ENCODE results near the gene TM9SF4.
"Not testable (repeated sequence)": the region's sequence is repeated elsewhere in the genome, so short reads cannot be mapped to it uniquely, and the experiment has no call there.

TM9SF4 gene

GRCh38 chr20:32089637-32090362 lies 19.7 kb upstream of the TM9SF4 start:
- DNase-seq (ENCODE audit: low read depth, low spot score) = no peak

- peak; percentile 39 for DNase-seq (ENCODE audit: low read depth, low spot score)
These were observed 17.6 kb upstream of the TM9SF4 start for GRCh38 chr20:32091888-32092346.

GRCh38 chr20:32098786-32099185 lies 10.7 kb upstream of the TM9SF4 start:
- no peak for DNase-seq (ENCODE audit: low read depth, low spot score)

- DNase-seq (ENCODE audit: low read depth, low spot score) = no peak
These were observed 611 bp upstream of the TM9SF4 start for GRCh38 chr20:32108814-32109391.

GRCh38 chr20:32110173-32110704 lies 725 bp downstream of the TM9SF4 start:
- no peak for DNase-seq (ENCODE audit: low read depth, low spot score)

GRCh38 chr20:32110727-32111126 lies 1.2 kb downstream of the TM9SF4 start:
- DNase-seq (ENCODE audit: low read depth, low spot score) = no peak

GRCh38 chr20:32111156-32111686 lies 1.7 kb downstream of the TM9SF4 start:
- no peak for DNase-seq (ENCODE audit: low read depth, low spot score)

- DNase-seq (ENCODE audit: low read depth, low spot score) = no peak
These were observed 2.2 kb downstream of the TM9SF4 start for GRCh38 chr20:32111753-32112152.

- DNase-seq (ENCODE audit: low read depth, low spot score) = no peak
These were observed 3.3 kb downstream of the TM9SF4 start for GRCh38 chr20:32112841-32113240.

GRCh38 chr20:32113591-32114260 lies 4.2 kb downstream of the TM9SF4 start:
- no peak for DNase-seq (ENCODE audit: low read depth, low spot score)

- DNase-seq (ENCODE audit: low read depth, low spot score) = no peak
These were observed 4.9 kb downstream of the TM9SF4 start for GRCh38 chr20:32114305-32114960.

- DNase-seq (ENCODE audit: low read depth, low spot score) = no peak
These were observed 5.8 kb downstream of the TM9SF4 start for GRCh38 chr20:32115211-32115767.

GRCh38 chr20:32116079-32116521 lies 6.6 kb downstream of the TM9SF4 start:
- DNase-seq (ENCODE audit: low read depth, low spot score) = no peak

GRCh38 chr20:32116796-32117195 lies 7.3 kb downstream of the TM9SF4 start:
- DNase-seq (ENCODE audit: low read depth, low spot score) = not testable (repeated sequence)

GRCh38 chr20:32118427-32118826 lies 8.9 kb downstream of the TM9SF4 start:
- not testable (repeated sequence) for DNase-seq (ENCODE audit: low read depth, low spot score)

- DNase-seq (ENCODE audit: low read depth, low spot score) = no peak
These were observed 10.2 kb downstream of the TM9SF4 start for GRCh38 chr20:32119734-32120133.

GRCh38 chr20:32121908-32122307 lies 12.4 kb downstream of the TM9SF4 start:
- not testable (repeated sequence) for DNase-seq (ENCODE audit: low read depth, low spot score)

GRCh38 chr20:32123088-32123487 lies 13.6 kb downstream of the TM9SF4 start:
- DNase-seq (ENCODE audit: low read depth, low spot score) = no peak

- DNase-seq (ENCODE audit: low read depth, low spot score) = no peak
These were observed 15.5 kb downstream of the TM9SF4 start for GRCh38 chr20:32124916-32125454.

- no peak for DNase-seq (ENCODE audit: low read depth, low spot score)
These were observed 16.0 kb downstream of the TM9SF4 start for GRCh38 chr20:32125506-32125905.

GRCh38 chr20:32126919-32127318 lies 17.4 kb downstream of the TM9SF4 start:
- DNase-seq (ENCODE audit: low read depth, low spot score) = no peak

Measured in smooth muscle cell of the brain vasculature (primary cell).